Stimulated activated CD4-positive, alpha-beta T cell treated with anti-CD3 and anti-CD28 coated beads, Interleukin-12 subunit alpha, Interleukin-12 subunit beta, amount 100 ng/mL, for 24 hours (primary cell): Measurements from ENCODE around the gene ROR2.
A peak's percentile ranks its signal among the peaks of the same experiment; 100 is the strongest.
"Not testable (repeated sequence)": the region's sequence is repeated elsewhere in the genome, so short reads cannot be mapped to it uniquely, and the experiment has no call there.

ENCODE experiments used
- DNase-seq, 2 experiments: peaks; one replicate each; pipeline ENCODE4 v3.0.0-alpha.2; 2020; ENCODE audit warnings: low read depth in 2 of 2

Gene ROR2

DNA sequence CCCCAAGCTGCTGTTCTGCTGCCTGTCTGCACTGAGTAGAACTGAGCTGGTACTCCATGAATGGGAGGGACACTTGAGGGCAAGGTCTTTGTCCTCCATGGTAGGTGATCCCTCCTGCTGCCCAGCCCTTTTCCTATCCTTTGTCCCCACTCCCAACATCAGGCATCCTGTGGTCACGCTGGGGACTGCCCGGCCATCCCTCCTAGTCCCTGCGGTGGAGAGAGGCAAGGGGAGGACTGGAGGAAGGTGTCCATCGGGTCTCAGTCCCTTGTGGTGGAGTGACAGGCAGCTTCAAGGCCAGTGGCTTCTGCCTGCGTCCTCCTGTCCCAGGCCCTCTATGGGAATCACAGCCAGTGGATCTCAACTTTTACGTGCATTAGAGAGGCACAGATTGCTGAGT, 25.9 kb downstream of the ROR2 start:
- no peak for DNase-seq

DNA sequence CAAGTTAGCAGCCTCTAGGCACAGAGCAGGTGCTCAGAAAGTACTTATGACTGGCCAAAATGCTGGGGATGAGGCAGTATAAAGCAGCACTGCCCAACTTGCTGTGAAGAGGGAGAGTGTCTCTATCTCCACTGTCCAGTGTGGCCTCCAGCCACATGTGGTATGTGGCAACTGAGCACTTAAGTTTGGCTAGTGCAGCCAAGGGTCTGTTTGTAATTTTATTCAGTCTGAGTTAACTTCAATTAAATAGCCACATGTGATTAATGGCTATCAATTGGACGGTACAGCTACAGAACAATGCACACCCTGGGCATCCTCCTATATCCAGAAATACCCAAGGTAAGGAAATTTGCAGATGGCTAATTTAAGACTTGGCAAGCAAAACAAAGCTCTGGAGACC, 26.9 kb downstream of the ROR2 start:
- DNase-seq: no peak

DNA sequence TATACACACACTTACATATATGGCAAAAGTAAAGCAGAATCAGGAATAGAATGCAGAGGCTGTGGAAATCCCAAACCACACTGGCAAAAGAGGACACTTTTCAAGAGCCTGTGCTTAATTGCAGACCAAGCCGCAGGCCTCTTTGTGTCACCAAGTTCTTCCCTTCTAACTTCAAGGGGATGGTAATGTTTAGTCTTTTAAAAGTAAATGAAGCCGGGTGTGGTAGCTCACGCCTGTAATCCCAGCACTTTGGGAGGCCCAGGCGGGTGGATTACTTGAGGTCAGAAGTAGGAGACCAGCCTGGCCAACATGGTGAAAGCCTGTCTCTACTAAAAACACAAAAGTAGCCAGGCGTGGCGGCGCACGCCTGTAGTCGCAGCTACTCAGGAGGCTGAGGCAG, 28.7 kb downstream of the ROR2 start:
- DNase-seq: no peak

DNA sequence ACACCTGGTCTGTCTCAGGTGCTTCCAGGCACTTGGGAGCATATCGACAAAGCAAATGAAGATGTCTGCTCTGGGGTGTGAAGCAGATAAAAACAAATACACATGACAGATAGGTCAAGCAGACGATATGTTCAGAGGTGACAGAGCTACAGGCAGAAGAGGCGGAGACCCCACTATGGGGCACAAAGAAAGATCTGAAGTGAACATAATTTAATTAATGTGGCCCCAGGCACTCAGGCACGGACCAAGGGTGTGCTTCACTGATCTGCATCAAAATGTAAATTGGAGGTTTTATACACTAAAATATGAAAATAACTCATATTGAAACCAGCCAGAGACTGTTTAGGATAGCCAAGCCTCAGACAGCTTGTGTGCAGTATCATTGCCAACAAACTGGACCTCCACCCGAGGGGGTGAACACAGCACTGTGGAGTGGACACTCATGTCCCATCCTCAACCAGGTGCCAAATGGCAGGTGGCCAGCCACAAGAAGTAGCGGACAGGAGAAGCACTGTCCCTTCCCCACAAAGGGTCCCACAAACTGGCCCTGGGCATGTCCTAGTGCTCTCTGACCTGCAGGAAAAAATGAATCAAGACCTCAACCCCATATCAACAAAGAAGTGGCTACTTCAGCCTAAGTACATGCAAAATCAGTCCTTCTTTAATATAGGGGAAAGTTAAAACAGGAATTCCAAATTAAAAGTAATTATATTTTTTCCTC, 29.2 kb downstream of the ROR2 start:
- DNase-seq: no peak

DNA sequence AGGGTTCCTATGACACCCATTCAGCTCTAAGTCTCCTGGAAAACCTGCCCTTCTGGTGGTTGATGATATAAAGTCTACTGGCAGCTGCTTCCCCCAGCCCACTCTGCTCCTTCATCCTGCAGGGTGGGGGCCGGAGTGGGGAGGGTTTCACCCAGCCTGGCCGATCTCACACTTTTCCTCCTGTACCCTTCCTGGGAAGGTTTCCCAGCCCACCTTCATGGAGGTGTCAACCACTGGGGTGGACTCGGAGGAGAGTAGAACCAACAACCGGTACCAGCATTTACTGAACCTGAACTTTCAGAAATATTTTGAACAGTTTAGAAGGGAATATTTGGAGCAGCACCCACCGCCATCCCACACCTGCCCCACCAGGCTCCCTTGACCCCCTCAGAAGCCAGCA, 30.4 kb downstream of the ROR2 start:
- no peak for DNase-seq

DNA sequence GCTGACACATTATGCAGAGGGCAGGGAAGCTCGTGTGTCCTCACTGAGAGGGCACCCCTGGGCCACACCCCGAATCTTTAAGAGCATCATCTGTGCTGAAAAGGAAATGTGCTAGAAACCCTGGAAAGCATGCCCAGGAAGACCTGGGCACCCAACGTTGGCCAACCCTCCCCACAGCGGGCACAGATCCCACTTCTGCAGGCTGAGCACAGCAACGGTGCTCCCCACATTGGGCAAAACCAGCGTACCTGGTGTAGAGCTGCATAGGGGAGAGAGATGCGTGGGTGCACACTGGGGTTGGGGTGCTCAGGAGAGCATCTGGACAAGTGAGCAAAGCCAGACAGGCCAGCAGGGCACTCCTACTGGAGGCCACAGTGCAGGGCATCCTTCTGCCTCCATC, 32.6 kb downstream of the ROR2 start:
- no peak for DNase-seq

DNA sequence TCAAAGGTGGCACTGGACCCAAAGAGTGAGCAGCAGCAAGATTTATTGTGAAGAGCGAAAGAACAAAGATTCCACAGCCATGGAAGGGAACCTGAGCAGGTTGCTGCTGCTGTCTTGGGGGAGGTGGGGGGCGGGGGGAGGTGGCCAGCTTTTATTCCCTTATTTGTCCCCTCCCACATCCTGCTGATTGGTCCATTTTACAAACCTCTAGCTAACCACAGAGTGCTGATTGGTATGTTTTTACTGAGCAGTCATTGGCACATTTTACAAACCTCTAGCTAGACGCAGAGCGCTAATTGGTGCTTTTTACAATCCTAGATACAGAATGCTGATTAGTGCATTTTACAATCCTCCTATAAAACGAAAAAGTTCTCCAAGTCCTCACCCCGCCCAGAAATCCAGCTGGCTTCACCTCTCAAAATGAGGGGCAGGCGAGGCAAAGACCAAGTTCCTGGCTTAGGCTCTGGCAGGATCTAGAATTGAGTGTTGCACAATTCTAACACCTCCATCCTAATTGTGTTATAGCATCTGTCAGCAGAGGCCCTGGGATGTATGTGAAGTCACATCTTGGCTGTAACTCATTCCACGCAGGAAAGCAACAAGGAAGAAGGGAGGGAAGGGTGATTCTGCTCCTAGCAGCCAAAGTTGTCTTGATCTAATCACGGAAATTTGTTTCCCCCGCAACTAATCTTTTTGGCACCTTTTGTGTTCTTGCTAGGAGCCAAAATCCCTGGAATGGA, 34.3 kb downstream of the ROR2 start:
- DNase-seq: no peak

DNA sequence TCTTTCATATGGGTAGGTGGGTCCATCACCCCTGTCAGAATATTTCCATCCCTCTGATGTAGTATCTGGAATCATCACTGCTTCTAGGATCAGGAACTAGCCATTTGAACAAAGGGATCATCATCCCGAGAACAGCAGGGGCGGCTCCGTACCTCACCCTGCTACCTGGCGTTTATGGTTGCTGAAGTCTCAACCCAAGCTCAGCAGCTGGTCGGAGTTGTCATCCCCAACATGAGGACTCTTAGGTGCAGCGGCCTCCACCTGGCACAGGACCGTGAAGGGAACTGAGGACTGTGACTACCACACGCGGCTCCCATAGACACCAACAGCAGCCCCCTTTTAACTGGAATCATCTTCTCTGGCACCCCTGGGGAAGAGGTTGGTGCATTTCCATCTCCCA, 35.1 kb downstream of the ROR2 start:
- no peak for DNase-seq

DNA sequence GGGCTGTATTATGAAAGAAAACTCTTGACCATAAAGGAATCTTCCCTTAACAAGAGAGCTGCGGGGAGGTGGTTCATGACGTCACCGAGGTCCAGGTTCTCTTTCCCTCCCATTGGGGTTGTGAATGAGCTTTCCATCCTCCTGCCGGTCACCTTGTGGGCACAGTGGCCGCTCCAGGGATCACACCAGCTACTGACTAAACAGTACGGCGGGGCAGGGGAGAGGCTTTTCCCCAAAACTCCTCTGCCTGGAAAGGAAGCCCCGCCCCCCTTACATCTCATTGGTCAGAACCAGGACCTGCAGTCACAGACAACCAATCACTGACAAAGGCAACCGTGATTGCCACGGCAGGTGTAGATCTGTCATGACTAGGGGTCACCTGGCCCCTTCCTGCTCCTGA, 35.6 kb downstream of the ROR2 start:
- DNase-seq: no peak

DNA sequence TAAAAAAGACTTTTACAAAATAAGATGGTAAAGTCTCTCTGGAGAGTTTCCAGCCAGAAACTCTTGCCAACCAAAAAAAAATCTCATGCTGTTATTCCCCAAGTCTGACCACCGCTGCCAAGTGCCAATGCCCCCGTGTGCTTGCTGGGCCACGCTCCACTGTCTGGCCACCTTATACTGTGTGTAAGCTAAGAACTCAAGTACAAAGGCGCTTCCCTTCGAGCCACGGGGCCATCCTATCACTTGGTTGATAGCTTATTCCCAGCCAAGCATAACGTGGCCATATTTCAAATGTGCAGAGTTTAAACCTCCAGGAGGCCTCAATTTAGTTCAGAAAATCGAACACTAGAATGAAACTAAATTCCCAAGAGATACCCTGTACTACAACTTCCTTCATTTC, 36.0 kb downstream of the ROR2 start:
- DNase-seq: no peak

DNA sequence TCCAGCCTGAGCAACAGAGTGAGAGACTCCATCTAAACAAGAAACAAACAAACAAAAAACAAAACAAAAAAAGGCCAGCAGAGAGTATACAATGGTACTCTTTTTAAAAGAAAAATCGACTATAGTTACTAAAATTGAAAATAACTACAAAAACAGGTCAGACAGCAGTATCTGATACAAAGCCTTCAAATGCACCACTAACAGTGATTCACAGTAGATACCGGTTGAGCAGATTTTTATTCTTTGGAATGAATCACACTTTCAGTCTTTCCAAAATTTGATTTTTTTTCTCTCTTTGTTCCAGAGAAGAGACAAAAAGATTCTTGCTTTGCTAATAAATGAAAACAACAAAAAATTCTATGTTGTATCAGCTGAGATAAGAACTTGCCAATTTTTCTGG, 36.9 kb downstream of the ROR2 start:
- no peak for DNase-seq

DNA sequence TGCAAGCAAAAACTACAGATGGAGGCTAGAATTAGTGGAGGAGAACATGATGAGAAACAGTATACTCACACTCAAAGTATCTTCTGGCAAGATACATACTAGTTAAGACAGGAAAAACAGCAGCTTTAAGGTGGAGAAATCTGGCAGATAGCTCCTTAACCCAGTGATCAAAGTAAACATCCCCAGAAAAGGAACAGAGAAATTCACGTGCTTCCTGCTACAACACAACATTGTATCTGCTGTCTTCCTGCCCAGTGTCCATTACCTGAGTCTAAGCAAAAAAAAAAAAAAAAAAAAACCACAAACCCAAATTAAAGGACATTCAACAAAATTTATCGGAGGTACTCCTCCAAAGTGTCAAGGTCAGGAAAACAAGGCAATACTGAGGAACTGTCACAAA, 38.4 kb downstream of the ROR2 start:
- DNase-seq: no peak

DNA sequence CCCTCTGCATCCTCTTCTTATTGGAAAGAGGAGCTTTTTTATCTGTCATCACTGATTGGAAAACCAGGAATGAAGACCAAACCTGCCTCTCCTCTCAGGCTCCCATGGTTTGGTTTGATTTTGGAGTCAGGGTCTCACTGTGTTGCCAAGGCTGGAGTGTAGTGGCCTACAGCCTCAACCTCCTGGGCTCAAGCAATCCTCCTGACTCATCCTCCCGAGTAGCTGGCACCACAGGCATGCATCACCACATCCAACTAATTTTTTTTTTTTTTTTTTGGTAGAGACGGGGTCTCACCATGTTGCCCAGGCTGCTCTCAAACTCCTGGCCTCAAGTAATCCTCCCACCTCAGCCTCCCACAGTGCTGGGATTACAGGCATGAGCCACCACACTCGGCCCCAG, 40.8 kb downstream of the ROR2 start:
- DNase-seq: not testable (repeated sequence)

DNA sequence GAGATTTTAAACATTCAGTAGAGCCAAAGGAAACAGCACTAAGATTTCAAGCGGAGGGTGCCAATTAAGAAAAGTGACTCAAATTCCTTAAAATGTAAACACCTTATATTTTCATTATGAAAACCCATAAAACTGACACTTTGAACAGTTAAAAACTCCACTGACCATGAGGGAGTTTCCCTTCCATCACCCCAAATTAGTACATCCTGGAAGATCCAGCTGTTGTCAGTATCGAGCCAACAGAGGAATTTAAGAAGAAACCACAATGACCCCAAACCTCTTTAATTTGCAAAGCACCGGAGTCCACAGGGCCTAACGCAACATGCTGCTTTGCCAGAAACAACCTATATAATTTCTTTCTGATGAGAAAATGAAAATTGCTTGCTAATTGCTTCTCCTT, 41.3 kb downstream of the ROR2 start:
- DNase-seq: no peak

DNA sequence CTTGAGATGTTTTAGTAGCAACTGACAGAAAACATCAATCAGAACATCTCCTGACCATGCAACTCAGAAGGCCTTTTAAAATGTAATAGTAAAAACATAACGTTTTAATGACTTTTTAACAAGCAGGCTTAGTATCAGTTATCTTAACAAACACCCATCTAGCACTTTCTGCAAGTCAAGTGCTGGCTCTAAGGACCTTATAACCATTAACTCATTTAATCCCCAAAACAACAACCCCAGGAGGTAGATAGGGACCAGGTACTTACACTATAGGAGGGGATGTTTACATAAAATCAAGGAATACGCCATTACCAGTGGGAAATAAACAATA, 41.8 kb downstream of the ROR2 start:
- DNase-seq: no peak

DNA sequence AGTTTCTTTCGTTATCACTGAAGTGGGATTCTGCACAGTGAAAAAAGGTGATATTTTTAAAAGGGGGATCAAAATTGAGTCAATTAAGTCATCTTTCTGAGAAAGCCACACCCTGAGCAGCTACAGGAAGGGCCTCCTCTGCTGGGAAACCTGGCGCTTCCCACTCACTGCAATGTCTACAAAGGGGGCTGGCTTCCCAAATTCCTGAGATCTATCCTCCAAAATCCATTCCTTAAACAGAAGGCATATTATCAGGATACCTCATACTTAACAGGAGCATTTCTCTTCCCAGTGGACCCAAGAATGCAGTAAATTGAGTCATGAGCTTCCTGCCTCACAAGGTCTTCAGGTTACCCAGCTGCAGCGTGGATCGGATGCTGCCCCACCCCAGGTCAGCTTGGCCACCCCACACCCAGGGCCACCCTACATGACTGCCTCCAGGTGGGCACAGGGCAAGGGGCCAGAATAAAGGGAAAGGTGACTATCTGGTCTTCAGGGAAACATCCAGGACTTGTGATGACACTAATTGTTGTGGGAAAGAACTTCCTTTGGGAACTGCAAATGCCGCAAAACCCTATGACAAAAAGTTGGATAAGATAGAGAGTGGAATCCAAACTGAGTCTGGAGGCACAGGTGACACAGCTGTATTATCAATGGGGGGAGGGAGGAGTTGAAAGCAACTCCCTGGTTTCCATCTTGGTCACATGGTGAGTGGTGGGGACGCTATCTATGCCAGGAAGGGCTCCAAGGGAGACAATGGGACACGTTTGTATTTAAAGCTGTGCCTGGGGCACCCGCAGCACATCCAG, 42.3 kb downstream of the ROR2 start:
- no peak for DNase-seq

DNA sequence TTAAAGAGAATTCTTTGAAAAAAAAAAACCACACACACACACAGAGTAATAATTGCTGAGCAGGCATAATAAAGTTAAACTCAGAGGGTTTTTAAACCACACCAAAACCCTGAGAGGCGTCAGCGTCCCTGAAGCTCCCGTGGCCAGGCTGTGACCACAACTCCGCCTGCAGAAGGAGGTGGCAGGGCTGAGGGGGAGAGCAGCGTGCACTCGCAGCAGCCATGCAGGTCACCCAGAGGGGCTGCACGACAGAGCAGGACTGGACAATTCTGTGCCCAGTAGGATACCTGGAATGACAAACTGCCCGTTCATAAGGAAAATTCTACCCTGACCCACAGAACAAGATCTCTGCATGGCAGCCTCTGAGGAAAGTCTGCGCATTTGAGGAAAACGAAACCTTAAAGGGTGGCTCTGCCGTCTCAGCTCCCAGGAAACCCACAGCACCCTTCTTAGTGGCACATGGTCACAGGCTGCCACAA, 44.0 kb downstream of the ROR2 start:
- peak in 1 of 2 experiments; percentile 3 for DNase-seq

DNA sequence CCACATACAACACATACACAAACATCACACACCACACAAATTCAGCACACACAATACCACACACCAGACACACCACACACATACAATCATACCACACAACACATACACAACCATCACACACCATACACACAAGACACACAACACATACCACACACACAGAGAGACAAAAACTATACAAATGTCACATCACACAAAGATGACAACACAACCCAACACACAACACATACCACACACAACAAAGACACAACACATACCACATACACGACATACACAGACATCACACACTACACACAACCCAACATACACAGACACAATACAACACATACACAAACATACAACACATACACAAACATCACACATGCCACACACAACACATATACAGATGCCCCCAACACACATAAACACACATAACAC, 44.8 kb downstream of the ROR2 start:
- DNase-seq: no peak

DNA sequence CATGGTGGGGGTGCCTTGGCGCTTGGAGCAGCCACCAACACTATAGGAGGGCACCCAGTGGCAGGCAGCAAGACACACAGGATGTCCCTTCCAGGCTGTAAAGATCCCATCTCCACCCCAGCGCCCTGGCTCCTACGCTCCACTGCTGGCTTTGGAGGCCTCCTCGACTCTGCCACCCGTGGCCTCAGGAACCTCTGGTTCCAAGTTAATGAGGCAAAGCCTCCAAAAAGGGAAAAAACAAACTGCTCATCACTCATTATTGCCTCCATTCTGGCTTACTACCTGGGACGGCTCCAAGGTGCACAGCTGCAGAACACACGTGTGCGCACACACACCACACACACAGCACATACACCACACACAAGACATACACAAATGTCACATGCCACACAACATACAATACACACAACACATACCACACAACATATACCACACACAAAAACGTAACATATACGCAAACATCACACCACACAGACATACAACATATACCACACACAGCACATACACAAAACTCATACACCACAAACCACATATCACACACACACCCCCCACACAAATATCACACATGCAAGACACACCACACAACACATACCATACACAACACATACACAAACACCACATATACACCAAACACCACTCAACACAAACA, 45.3 kb downstream of the ROR2 start:
- DNase-seq: no peak

DNA sequence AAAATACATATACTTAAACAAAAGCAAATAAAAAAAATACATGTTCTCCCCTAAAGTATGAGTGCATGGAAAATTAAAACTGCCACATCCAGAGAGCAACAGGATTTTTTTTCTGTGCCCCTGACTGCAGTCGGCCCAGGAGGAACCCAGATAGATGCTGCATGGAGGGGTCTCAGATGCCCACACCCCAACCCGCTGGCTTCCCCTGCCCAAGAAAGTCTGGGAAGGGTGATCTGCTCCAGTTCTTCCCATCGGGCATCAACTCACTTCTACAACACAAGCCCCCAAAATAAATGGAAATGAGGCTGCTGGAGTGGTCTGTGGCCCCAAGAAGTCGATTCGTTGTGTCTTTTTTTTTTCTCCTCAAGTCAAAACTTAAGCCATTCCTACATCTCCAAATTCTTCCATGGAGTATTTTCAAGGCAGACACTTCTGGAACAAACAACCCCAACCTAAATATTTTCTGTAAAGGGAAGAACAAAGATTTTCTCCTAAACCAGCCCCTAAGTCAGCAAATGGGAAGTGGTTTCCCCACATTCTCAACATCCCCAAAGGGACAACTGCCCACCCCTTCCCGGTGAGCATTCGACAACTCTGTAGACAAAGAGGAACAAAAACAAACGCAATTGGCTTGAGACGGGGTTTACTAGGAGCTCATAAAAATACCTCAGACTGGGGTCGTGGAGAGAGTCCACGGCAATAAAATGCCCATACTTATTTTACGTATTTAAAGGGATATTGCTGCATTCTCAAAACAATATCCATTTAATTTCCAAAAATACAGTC, 46.7 kb downstream of the ROR2 start:
- no peak for DNase-seq

DNA sequence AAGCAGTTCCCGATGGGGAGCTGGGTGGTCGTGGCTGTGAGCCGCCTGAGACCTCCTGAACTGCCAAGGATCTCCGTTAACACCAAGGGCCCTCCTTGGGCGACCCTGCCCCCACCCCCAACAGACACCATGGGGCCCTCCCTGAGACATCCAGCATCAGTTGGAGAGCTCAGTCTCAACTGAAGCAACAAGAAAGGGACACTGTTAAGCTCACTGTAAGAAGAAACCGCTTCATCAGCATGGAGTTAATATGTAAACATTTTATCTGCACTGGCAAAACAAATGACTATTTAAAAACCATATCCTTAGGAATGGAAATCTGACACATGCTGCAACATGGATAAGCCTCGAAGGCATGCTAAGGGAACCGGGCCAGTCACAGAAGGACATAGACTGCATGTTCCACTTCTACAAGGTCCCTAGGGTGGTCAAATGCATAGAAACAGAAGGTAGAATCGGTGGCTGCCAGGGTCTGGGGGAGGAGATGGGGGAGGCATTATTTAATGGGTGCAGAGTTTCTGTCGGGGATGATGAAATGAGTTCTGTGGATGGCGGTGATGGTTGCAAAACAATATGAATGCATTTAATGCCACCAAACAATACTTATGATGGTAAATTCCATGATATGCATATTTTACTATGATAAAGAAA, 47.4 kb downstream of the ROR2 start:
- DNase-seq: no peak
